NCI-H446 treated with DMSO at 0.1 percent for 48 hours (cell line): Measurements from ENCODE around the gene TNFRSF1B.

Experiments used
- DNase-seq: peaks from one replicate; lab custom pipeline; 2025; lab: John Stamatoyannopoulos, UW

TNFRSF1B gene

GRCh38 chr1:12176298-12177118 is 9.7 kb downstream of the TNFRSF1B start:
- DNase-seq = no peak

- DNase-seq = no peak
Measured at GRCh38 chr1:12177156-12177998, 10.6 kb downstream of the TNFRSF1B start.

- no peak for DNase-seq
Measured at GRCh38 chr1:12177999-12178441, 11.2 kb downstream of the TNFRSF1B start.

GRCh38 chr1:12178511-12178910 is 11.7 kb downstream of the TNFRSF1B start:
- no peak for DNase-seq

- DNase-seq = no peak
Measured at GRCh38 chr1:12179111-12179519, 12.3 kb downstream of the TNFRSF1B start.

GRCh38 chr1:12179676-12180075 is 12.9 kb downstream of the TNFRSF1B start:
- DNase-seq = no peak

- DNase-seq = no peak
Measured at GRCh38 chr1:12180315-12180714, 13.5 kb downstream of the TNFRSF1B start.

GRCh38 chr1:12180903-12181302 is 14.1 kb downstream of the TNFRSF1B start:
- no peak for DNase-seq

GRCh38 chr1:12181568-12181967 is 14.8 kb downstream of the TNFRSF1B start:
- DNase-seq = no peak

- DNase-seq = no peak
Measured at GRCh38 chr1:12182410-12182984, 15.7 kb downstream of the TNFRSF1B start.

GRCh38 chr1:12183095-12183794 is 16.5 kb downstream of the TNFRSF1B start:
- no peak for DNase-seq

- DNase-seq = no peak
Measured at GRCh38 chr1:12184008-12184681, 17.4 kb downstream of the TNFRSF1B start.

- DNase-seq = no peak
Measured at GRCh38 chr1:12185036-12185917, 18.5 kb downstream of the TNFRSF1B start.

GRCh38 chr1:12185918-12186678 is 19.3 kb downstream of the TNFRSF1B start:
- DNase-seq = no peak

- no peak for DNase-seq
Measured at GRCh38 chr1:12186679-12186985, 19.8 kb downstream of the TNFRSF1B start.

GRCh38 chr1:12188115-12188514 is 21.3 kb downstream of the TNFRSF1B start:
- no peak for DNase-seq

- no peak for DNase-seq
Measured at GRCh38 chr1:12188657-12189327, 22.0 kb downstream of the TNFRSF1B start.

- no peak for DNase-seq
Measured at GRCh38 chr1:12189328-12189682, 22.5 kb downstream of the TNFRSF1B start.
